ENCODE results near the gene CREB3L4.

GRCh38 chr1:153984123-153984894, 16.6 kb downstream of the CREB3L4 start:
- TF ChIP-seq, protein P1, sequence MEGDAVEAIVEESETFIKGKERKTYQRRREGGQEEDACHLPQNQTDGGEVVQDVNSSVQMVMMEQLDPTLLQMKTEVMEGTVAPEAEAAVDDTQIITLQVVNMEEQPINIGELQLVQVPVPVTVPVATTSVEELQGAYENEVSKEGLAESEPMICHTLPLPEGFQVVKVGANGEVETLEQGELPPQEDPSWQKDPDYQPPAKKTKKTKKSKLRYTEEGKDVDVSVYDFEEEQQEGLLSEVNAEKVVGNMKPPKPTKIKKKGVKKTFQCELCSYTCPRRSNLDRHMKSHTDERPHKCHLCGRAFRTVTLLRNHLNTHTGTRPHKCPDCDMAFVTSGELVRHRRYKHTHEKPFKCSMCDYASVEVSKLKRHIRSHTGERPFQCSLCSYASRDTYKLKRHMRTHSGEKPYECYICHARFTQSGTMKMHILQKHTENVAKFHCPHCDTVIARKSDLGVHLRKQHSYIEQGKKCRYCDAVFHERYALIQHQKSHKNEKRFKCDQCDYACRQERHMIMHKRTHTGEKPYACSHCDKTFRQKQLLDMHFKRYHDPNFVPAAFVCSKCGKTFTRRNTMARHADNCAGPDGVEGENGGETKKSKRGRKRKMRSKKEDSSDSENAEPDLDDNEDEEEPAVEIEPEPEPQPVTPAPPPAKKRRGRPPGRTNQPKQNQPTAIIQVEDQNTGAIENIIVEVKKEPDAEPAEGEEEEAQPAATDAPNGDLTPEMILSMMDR (IDR thresholded peaks at IDR 0.05): no peak
- TF ChIP-seq POLR2A (IDR thresholded peaks at IDR 0.05): no peak
